GM12873 (cell line): ENCODE results near the gene RNF224.

Experiments used
- CTCF ChIP-seq: IDR thresholded peaks from 2 replicates; pipeline ENCODE4 v1.5.1; 2012; ENCODE audit warnings: low read depth, mild to moderate bottlenecking, moderate library complexity, low read length, control low read depth; ENCODE audit not compliant: insufficient read depth; ENCODE audit errors: missing control alignments

RNF224 gene

DNA sequence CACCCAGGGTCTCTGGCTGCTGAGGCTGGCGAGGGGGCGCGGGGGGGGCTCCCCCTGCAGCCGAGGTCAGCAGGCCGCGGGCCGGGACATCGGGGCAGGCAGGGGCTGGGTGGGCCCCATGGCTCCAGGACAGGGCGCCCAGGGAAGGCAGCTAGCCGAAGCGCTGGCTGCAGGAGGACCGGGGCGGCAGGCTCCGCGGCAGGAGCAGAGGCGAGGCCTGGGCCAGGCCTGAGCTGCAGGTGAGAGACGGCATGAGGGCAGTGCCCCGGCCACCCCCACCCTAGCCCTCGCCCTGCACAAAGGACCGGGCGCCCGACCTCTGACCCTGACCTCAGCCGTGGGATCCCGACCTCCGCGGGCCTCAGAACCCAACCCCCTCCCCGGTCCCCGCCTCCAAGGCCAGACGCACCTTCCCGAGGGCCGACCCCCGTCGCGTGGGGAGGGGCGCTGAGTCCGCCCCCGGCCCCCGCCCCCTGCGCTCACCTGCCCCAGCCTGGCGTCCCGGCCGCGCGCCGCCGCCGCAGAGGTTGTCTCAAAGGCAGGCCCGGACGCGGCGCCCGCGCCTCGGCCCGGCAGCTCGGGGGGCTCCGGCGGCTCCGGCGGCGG is 5.7 kb upstream of the RNF224 start:
- TF ChIP-seq CTCF: no peak

DNA sequence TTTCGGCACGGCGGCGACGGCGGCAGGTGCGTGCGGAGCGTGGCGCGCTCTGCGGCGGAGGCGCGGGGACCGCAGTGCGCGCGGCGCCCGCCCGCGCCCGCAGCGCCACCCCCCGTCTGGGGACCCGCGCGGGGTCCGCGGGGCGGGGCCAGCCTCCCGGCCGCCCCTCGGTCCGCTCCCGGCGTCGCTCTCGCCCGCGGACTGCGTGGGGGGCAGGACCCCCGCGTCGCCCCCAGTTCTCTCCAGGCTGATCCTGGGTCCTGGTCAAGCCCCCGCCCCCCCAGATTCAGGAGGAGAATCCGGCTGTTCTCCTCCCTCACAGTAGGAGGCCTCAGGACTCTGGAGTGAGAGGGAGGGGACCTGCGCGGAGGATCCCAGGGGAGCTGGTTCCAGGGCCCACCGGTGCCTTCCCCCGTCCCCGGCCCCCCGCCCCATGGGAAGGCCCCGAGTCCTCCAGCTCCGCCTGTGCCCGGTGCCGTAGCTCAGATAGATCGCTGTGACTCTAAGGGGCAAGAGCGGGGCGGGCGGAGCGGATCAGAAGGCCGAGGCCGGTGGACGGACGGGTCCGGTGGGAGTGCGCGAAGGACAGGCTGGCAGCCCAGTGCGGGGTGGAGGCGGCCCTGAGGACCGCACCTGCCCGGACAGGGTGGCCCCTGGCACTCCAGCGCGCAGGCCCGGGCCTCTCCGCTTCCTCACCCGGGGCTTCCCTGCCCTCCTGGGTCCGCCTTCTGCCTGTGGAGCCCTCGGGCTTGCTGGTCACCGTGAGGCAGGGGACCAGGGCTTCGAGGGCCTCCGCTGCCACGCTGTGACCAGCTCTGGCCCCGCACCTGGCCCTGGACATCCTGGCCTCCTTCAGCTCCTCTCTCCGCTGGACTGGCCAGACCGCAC is 4.9 kb upstream of the RNF224 start, which contains the start of gene RNF208:
RNF208 (minus strand) TSS at position 51 of the 888 bp plus-strand sequence. CDS start 1,028 bp downstream, outside the sequence.
- TF ChIP-seq CTCF: no peak

DNA sequence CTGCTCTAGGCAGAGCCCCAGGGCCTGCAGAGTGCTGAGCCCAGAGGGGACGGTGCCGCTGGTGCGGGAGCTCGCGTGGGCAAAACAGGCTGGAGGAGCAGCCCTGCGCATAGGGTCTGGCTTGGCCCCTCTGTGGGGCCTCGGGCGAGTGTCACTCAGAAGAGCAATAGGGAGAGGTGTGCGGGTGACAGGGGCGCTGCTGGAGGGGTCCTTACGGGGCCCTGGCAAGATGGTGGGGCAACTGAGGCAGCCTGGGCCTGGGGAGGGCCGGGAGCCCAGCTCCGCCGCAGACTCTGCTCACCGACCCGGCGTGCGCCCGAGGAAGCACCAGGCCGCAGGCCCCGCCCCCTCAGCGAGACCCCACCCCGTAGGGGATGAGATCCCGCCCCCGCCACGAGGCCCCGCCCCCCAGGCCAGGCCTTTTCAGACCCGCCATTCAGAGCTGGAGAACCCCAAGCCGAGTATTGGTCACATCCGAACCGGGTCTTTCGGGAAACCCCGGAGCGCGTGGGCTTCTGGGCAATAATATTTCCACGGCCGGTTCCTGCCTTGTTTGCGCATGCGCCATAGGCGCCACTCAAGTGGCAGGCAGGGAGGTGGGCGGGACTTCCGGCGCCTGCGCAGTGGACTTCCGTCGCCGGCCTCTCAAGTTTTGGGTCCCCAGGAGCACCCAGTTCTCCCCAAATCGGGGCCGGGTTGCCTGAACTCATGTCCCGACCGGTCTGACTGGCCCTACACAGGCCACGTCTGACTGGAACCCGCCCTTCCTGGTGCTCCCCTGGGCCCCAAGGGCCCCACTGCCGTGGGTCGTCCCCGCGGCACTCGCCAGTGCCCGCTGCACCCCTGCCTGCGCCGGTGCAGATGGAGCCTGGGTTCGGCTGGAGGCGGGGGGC is 4.0 kb upstream of the RNF224 start:
- TF ChIP-seq CTCF: no peak

DNA sequence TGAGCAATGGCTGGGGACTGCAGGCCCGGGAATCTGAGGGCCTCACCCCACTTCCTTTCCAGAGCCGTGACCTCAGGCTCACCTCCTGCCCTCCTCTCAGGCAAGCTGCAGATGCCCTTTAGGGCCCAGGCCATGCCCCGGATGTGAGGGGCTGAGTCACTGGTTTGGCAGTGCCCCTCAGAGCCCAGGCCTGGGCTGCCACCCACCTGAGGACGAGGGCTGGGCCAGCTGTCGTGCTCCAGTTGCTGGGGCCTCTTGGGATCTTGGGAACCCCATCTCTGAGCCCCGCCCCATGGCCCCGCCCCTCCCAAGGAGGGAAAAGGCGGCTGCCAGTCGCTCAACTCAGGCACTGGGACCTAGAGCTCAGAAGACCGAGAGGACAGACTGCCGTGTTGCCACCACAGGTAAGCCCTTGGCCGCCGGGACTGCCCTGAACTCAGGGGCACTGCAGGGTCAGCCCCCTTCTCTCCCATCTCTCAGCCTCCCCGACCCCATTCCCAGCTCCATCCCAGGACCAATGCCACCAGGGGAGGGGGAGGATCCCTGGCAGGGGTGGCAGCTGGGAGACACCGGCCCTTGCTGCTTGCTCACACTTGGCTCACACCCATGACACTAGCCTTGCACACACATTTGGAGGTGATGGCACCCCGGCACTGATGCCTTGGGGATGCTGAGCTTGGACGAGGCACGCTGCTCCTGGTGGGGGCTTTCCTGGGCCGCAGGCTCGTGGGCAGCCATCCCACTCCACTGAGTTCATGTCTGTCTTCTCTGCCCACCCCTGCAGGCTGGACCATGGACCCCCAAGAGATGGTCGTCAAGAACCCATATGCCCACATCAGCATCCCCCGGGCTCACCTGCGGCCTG is 2.2 kb upstream of the RNF224 start, which contains the start of gene CYSRT1:
CYSRT1 (plus strand) TSS at position 345 of the 865 bp plus-strand sequence; CDS start at position 793, 448 bp downstream.
- TF ChIP-seq CTCF: no peak

GRCh38 chr9:137225699-137226331 is 1.5 kb upstream of the RNF224 start:
- no peak for TF ChIP-seq CTCF

DNA sequence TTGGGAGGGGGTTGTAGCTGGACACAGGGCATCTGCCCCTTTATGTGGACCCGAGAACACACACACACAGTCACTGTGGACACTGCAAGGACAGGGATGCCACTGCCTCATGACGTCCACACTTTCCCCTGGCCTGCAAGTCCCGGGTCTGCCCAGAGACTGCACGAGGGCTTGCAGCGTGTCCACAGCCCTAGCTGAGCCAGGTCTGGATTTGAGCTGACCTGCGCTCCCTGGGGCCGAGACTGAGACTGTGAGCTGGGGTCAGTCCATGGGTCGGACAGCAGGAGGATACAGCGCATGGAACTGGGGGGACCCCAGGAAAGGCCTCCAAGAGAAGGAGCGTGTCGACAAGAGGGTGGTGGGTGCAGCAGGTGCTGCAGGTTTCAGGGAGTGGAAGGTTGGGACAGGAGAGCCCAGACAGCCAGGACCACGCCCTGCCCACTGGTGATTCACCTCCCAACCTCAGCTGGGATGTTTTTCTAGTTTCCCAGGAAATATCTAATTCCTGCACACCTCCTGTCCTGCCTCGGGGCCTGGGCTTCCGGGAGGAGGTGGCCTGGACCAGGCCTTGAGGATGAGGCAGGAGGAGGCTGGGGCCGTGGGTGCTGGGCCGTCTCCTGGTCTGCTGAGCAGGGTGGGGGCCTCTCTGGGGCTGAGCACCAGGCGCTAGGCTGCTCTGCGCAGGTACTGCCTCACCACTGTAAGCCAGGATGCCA is 806 bp upstream of the RNF224 start:
- TF ChIP-seq CTCF: no peak
